T-cell (primary cell): ENCODE results near the gene EMP1. TPM values are rescaled to one million over a fixed set of nuclear protein-coding genes. Genes with fewer than 3 reads are reported as not detected.
"Not testable (repeated sequence)": the region's sequence is repeated elsewhere in the genome, so short reads cannot be mapped to it uniquely, and the experiment has no call there.

Source experiments
- ATAC-seq, 4 experiments: fragments of 200-7000 bp in 3 of 4; fragments of 150-1000 bp in 1 of 4; cut with Tn5 transposase; replicated peaks in 1 of 4; 1 replicate in 3 of 4; 2 replicates in 1 of 4; pipeline ENCODE4 v1.10.0; 2021; ENCODE audit warnings: moderate library complexity in 3 of 4, mild to moderate bottlenecking in 2 of 4, moderate number of reproducible peaks in 1 of 4
- CTCF ChIA-PET, 2 donors: fragments of 300-600 bp; sonication (Branson Sonifier 250); formaldehyde crosslinking; loops; one replicate each; lab custom pipeline; 2022; ENCODE audit warnings: antibody characterized with exemption in 2 of 2; lab: Charles Lee
- POLR2A ChIA-PET, 2 donors: fragments of 300-600 bp; sonication (Branson Sonifier 250); formaldehyde crosslinking; loops; one replicate each; lab custom pipeline; 2022; ENCODE audit warnings: antibody characterized with exemption in 2 of 2; lab: Charles Lee
- DNase-seq, 35 experiments: peaks; one replicate each; pipeline versions ENCODE4 v3.0.0 to v3.0.0-alpha.2; 2013 to 2023
- H3K27ac ChIP-seq: one replicate; pipeline ENCODE4 v1.5.1; 2013; ENCODE audit warnings: low read length
- H3K27me3 ChIP-seq, 2 experiments: replicated peaks in 1 of 2; 1 replicate in 1 of 2; 2 replicates in 1 of 2; pipeline versions ENCODE4 v1.6.1 to v1.7.0; 2013; ENCODE audit warnings: low read length in 1 of 2, mixed read lengths in 1 of 2; ENCODE audit not compliant: control insufficient read depth in 2 of 2, insufficient read depth in 2 of 2; ENCODE audit errors: extremely low read depth in 1 of 2
- H3K36me3 ChIP-seq, 2 donors: 1 replicate in 1 of 2; 2 replicates in 1 of 2; pipeline versions ENCODE4 v1.6.1 to v1.7.0; 2013; ENCODE audit warnings: low read length in 1 of 2; ENCODE audit not compliant: control insufficient read depth in 2 of 2, insufficient read depth in 1 of 2; ENCODE audit errors: extremely low read depth in 1 of 2
- H3K4me1 ChIP-seq, 2 experiments: 1 replicate in 1 of 2; 2 replicates in 1 of 2; pipeline versions ENCODE4 v1.6.1 to v1.7.0; 2013; ENCODE audit warnings: low read length in 2 of 2, mixed read lengths in 1 of 2; ENCODE audit not compliant: insufficient read depth in 2 of 2, control insufficient read depth in 1 of 2; ENCODE audit errors: extremely low read depth in 1 of 2
- H3K4me3 ChIP-seq, 2 donors: 1 replicate in 1 of 2; 2 replicates in 1 of 2; pipeline versions ENCODE4 v1.5.1 to v1.7.0; 2013; ENCODE audit warnings: mild to moderate bottlenecking in 2 of 2, low read length in 1 of 2, moderate library complexity in 1 of 2; ENCODE audit not compliant: control insufficient read depth in 1 of 2; ENCODE audit errors: extremely low read depth in 1 of 2
- H3K9me3 ChIP-seq: 2 replicates; pipeline ENCODE4 v1.7.0; 2013
- H3K27ac Mint-ChIP-seq, 2 donors: one replicate each; pipeline ENCODE4 v1.8.0; 2020 to 2021; ENCODE audit warnings: mild to moderate bottlenecking in 2 of 2, mixed read lengths in 2 of 2
- H3K27me3 Mint-ChIP-seq, 2 donors: one replicate each; pipeline ENCODE4 v1.8.0; 2021 to 2022; ENCODE audit warnings: mixed read lengths in 2 of 2
- H3K36me3 Mint-ChIP-seq: one replicate; pipeline ENCODE4 v1.8.0; 2021; ENCODE audit warnings: mixed read lengths
- H3K4me1 Mint-ChIP-seq, 3 donors: one replicate each; pipeline ENCODE4 v1.8.0; 2020 to 2022; ENCODE audit warnings: mixed read lengths in 3 of 3, mild to moderate bottlenecking in 1 of 3
- H3K4me3 Mint-ChIP-seq, 3 donors: one replicate each; pipeline ENCODE4 v1.8.0; 2020 to 2022; ENCODE audit warnings: mild to moderate bottlenecking in 3 of 3, mixed read lengths in 3 of 3, moderate library complexity in 3 of 3
- H3K9me3 Mint-ChIP-seq, 3 donors: one replicate each; pipeline ENCODE4 v1.8.0; 2020 to 2022; ENCODE audit warnings: mixed read lengths in 3 of 3
- WGBS: methylation state at CpG from one replicate; pipeline ENCODE4 v1.1.5; 2013; ENCODE audit warnings: missing lambda C conversion rate; ENCODE audit not compliant: insufficient coverage; 5-methylcytosine and 5-hydroxymethylcytosine counted together
- total RNA-seq, 35 experiments: library from RNA in 6 of 35; stranded (reverse) in 6 of 35; fragments of 120-200 nt in 1 of 35; gene quantifications; one replicate each; pipeline versions ENCODE4 v1.2.1 to v1.2.4 and lab custom pipeline; 2013 to 2026

The EMP1 gene
- total RNA-seq, 5 donors from 2014 or later (not counting 1 experiment from before 2014, with no cell fraction given), result 1.4 to 5.4 (median 2.8) TPM

DNA sequence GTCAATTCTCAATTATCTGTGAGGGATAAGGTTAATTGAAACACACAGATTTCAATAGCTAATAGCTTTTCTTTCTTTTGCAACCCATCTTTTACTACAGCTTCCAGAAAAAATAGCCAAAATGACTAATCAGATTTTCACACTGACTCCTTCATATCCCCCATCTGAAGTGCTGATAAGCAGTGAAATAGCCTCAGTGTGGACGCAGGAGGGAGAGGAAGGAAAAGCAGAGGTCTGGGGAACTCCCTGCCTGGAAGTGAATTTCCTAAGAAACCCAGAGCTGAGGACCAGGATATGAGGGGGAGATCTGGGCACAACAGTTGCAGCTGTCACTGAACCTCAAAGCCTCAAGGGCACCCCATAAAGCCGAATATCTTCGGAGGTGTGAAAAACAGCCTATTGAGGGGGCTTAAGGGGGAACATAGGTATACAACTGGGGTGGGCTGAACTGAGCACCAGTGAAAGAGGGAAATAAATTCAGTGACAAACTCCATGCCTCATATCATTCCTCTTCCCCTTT lies 60.9 kb downstream of the EMP1 start:
- POLR2A ChIA-PET, result no interaction called here
- Histone ChIP-seq H3K27me3 (peaks cover 0 to 17% of the 10 kb centered on the region in 2 experiments), H3K4me3 (no peak overlapping the region), H3K36me3 (no peaks in the 10 kb centered on the region), H3K9me3 (no peaks in the 10 kb centered on the region), H3K4me1 (peaks cover 0 to 6% of the 10 kb centered on the region in 2 experiments), H3K27ac (no peak overlapping the region)
- DNase-seq (no peak), ATAC-seq (no peak)
- Mint-ChIP-seq H3K4me3 (no peak overlapping the region), H3K36me3 (no peaks in the 10 kb centered on the region), H3K9me3 (no peaks in the 10 kb centered on the region), H3K4me1 (peaks cover 0 to 4% (median 3%) of the 10 kb centered on the region in 3 donors), H3K27me3 (peaks cover 3% of the 10 kb centered on the region in 2 donors), H3K27ac (no peak overlapping the region)
- WGBS, result no CpG with 5 or more reads among the region's 3 CpGs
- CTCF ChIA-PET, result interaction anchor here in 1 of 2 donors (2.9 kb wide), 1 partner anchor 13 kb away, joined by 9 read pairs; no protein-coding TSS in a partner anchor

DNA sequence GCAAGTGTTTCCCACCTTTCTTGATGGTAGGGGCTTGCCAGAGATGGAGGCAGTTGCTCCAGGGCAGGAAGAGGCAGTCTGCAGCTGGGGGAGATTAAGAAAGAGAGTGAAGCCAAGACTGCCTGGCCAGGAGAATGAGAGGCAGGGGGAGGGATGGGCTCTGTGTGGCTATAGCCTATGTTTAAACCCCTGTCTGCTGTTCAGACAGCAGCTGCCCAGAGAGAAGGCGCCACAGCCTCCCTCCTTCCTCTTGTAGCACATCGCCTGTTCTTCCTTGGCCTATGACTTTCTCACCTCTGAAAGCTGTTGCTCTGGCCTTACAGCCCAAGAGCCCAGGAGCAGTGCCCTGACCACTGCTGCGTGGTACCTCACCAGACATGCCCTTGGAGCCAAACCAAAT lies 61.7 kb downstream of the EMP1 start:
- Histone ChIP-seq H3K4me1 (peaks cover 0 to 6% of the 10 kb centered on the region in 2 experiments), H3K9me3 (no peaks in the 10 kb centered on the region), H3K36me3 (no peaks in the 10 kb centered on the region), H3K27me3 (peaks cover 0 to 17% of the 10 kb centered on the region in 2 experiments), H3K4me3 (no peak overlapping the region), H3K27ac (no peak overlapping the region)
- Mint-ChIP-seq H3K36me3 (no peaks in the 10 kb centered on the region), H3K4me1 (peaks cover 0 to 4% (median 3%) of the 10 kb centered on the region in 3 donors), H3K9me3 (no peaks in the 10 kb centered on the region), H3K27ac (no peak overlapping the region), H3K4me3 (no peak overlapping the region), H3K27me3 (peaks cover 3% of the 10 kb centered on the region in 2 donors)
- ChIA-PET CTCF (no interaction called here), POLR2A (no interaction called here)
- 86% methylated on average over 3 of the region's 3 CpGs for WGBS
- DNase-seq (no peak), ATAC-seq (no peak)

DNA sequence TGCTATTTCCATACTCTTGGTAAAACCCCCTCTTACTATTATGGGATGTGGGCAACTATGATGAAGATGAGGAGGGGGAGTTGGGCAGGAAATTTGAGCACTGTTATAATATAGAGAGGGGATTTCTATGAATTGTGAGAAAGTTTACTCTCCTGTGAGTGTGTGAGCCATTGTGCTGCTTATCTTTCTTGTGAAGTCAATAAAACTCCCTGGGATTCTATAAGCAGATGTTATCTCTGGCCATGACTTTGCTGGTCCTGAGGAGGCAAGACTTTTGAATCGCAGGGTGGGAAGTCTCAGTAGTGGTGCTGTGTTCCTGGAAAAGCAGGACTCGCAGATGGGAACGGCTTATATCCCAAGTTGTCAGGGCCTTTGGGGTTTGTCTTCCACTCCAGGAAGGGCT lies 62.2 kb downstream of the EMP1 start:
- CTCF ChIA-PET, result interaction anchor here in 1 of 2 donors (0.6 kb wide), 1 partner anchor 208 kb away, joined by 4 read pairs; no protein-coding TSS in a partner anchor
- peaks cover 0 to 4% (median 3%) of the 10 kb centered on the region in 3 donors for H3K4me1 Mint-ChIP-seq
- 92% methylated on average over 2 of the region's 3 CpGs for WGBS

DNA sequence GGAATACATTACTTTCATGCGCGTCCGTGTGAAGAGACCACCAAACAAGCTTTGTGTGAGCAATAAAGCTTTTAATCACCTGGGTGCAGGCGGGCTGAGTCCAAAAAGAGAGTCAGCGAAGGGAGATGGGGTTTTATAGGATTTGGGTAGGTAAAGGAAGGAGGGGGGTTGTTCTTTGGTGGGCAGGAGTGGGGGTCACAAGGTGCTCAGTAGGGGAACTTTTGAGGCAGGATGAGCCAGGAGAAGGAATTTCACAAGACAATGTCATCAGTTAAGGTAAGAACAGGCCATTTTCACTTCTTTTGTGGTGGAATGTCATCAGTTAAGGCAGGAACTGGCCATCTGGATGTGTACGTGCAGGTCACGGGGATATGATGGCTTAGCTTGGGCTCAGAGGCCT lies 63.1 kb downstream of the EMP1 start:
- H3K27ac ChIP-seq, POLR2A ChIA-PET, ATAC-seq, DNase-seq, H3K4me3 ChIP-seq, H3K4me1 ChIP-seq, H3K36me3 ChIP-seq, H3K36me3 Mint-ChIP-seq, H3K27ac Mint-ChIP-seq, H3K4me3 Mint-ChIP-seq, H3K9me3 ChIP-seq, H3K4me1 Mint-ChIP-seq, H3K9me3 Mint-ChIP-seq: not testable (repeated sequence)
- H3K27me3 Mint-ChIP-seq, result peaks cover 3 to 15% of the 10 kb centered on the region in 2 donors
- 76% methylated on average over 5 of the region's 7 CpGs for WGBS
- H3K27me3 ChIP-seq, result peaks cover 0 to 19% of the 10 kb centered on the region in 2 experiments
- CTCF ChIA-PET, result interaction anchor here in 1 of 2 donors (0.7 kb wide), 1 partner anchor 1171 kb away, joined by 6 read pairs; no protein-coding TSS in a partner anchor

More for the DNA sequence above, 62.2 kb downstream of the EMP1 start:
- H3K36me3 ChIP-seq, result no peaks in the 10 kb centered on the region
- DNase-seq (no peak), ATAC-seq (no peak)
- H3K27me3 Mint-ChIP-seq, result peaks cover 3 to 9% of the 10 kb centered on the region in 2 donors
- no peaks in the 10 kb centered on the region for H3K9me3 Mint-ChIP-seq
- no peak overlapping the region for H3K27ac Mint-ChIP-seq
- H3K27ac ChIP-seq, result no peak overlapping the region
- POLR2A ChIA-PET, result no interaction called here
- no peaks in the 10 kb centered on the region for H3K9me3 ChIP-seq
- peaks cover 0 to 17% of the 10 kb centered on the region in 2 experiments for H3K27me3 ChIP-seq
- no peak overlapping the region for H3K4me3 ChIP-seq
- no peaks in the 10 kb centered on the region for H3K36me3 Mint-ChIP-seq
- peaks cover 0 to 6% of the 10 kb centered on the region in 2 experiments for H3K4me1 ChIP-seq
- no peak overlapping the region for H3K4me3 Mint-ChIP-seq

DNA sequence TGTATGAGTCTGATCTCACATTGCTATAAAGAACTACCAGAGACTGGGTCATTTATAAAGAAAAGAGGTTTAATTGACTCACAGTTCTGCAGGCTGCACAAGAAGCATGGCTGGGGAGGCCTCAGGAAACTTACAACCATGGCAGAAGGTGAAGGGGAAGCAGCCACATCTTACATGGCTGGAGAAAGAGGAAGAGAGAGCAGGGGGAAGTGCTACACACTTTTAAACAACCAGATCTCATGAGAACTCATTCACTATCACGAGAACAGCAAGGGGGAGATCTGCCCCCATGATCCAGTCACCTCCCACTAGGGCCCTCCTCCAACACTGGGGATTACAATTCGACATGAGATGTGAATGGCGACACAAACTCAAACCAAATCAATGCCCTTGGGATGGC lies 71.3 kb downstream of the EMP1 start:
- WGBS, result 20% methylated on average over 1 of the region's 3 CpGs
- CTCF ChIA-PET, result not testable (repeated sequence)

DNA sequence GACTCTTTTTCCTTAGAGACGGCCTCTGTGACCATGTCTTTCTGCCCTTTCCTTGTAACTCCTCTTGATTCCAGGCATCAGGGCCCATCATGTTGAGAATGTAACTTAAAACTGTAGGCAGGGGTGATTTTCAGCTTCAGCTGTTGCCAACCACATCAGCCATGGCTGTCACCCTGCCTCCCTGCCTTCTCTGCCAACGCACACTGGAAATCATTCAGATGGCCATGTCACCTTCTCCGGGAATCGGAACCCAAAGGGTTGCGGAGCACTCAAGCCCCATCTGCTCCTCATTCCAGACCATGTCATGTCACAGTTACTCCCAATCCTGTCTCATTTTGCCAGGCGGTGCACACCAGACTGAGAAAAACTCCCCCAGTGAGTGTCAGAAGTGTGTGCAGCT lies 72.1 kb downstream of the EMP1 start:
- Histone ChIP-seq H3K36me3 (no peaks in the 10 kb centered on the region), H3K27ac (no peak overlapping the region), H3K27me3 (peaks cover 2 to 3% of the 10 kb centered on the region in 2 experiments), H3K4me1 (no peaks in the 10 kb centered on the region), H3K9me3 (no peaks in the 10 kb centered on the region), H3K4me3 (no peak overlapping the region)
- Mint-ChIP-seq H3K27ac (no peak overlapping the region), H3K9me3 (peaks cover 0 to 5% (median 0%) of the 10 kb centered on the region in 3 donors), H3K27me3 (peaks cover 10 to 24% of the 10 kb centered on the region in 2 donors), H3K4me1 (no peaks in the 10 kb centered on the region), H3K4me3 (no peak overlapping the region), H3K36me3 (no peaks in the 10 kb centered on the region)
- CTCF ChIA-PET, result no interaction called here
- 94% methylated on average over 5 of the region's 6 CpGs for WGBS
- ATAC-seq, result no peak
- DNase-seq, result no peak
- POLR2A ChIA-PET, result no interaction called here

More for the DNA sequence above, 71.3 kb downstream of the EMP1 start:
- POLR2A ChIA-PET, H3K4me1 Mint-ChIP-seq, H3K4me3 Mint-ChIP-seq, DNase-seq, ATAC-seq, H3K36me3 ChIP-seq, H3K9me3 Mint-ChIP-seq, H3K27ac Mint-ChIP-seq, H3K4me3 ChIP-seq, H3K4me1 ChIP-seq, H3K27me3 ChIP-seq, H3K9me3 ChIP-seq, H3K36me3 Mint-ChIP-seq, H3K27ac ChIP-seq: not testable (repeated sequence)
- peaks cover 8 to 27% of the 10 kb centered on the region in 2 donors for H3K27me3 Mint-ChIP-seq
